Measurements from ENCODE around the gene MRPL40.
A peak's percentile ranks its signal among the peaks of the same experiment; 100 is the strongest.

MRPL40 gene

GRCh38 chr22:19478045-19478900 lies 45.9 kb downstream of the MRPL40 start:
- POLR2A ChIA-PET, result interaction anchor here (1.7 to 3.4 kb wide), 2 partner anchors 31 to 299 kb away, joined by 3 to 20 read pairs; partner anchors contain the start of genes C22orf39 and SLC25A1
- H3K27ac ChIP-seq (ENCODE audit: extremely low read depth, low read depth, low read length), result peak overlapping the region; percentile 86
- H3K9me3 ChIP-seq (ENCODE audit: control insufficient read depth, insufficient read depth, low read depth, low read length), result no peaks in the 10 kb centered on the region

GRCh38 chr22:19478901-19479354 lies 46.6 kb downstream of the MRPL40 start, which contains the start of gene UFD1:
TSS of gene UFD1 (minus strand) at chr22:19479193. CDS start at chr22:19479085, 108 bp downstream.
- peak within 1 kb of the TSS; percentile 92 for H3K4me3 ChIP-seq (ENCODE audit: low read depth, low read length)
- peaks cover 9 to 47% of the 10 kb centered on the region in 2 experiments for H3K36me3 ChIP-seq (ENCODE audit: control insufficient read depth in 2 of 2, insufficient read depth in 1 of 2, low read length in 2 of 2)
- H3K27ac ChIP-seq (ENCODE audit: extremely low read depth, low read depth, low read length), result peak within 1 kb of the TSS; percentile 86
- ChIA-PET POLR2A (interaction anchor here (0.7 to 3.4 kb wide), 27 partner anchors 8 to 334 kb away, joined by 3 to 20 read pairs (median 4); partner anchors contain the start of genes C22orf39, CLTCL1, ESS2 and HIRA), CTCF (interaction anchor here (0.7 to 4.6 kb wide), 5 partner anchors 10 to 479 kb away, joined by 3 to 31 read pairs (median 5); partner anchors contain the start of gene ESS2)
- no peaks in the 10 kb centered on the region for H3K9me3 ChIP-seq (ENCODE audit: control insufficient read depth, insufficient read depth, low read depth, low read length)
- H3K4me1 ChIP-seq (ENCODE audit: control insufficient read depth, insufficient read depth, low read length), result no peaks in the 10 kb centered on the region
- no peak for TF ChIP-seq YY1 (tag by site-specific recombination; IDR thresholded peaks at IDR 0.05)
- TF ChIP-seq ZBTB21 (tag by site-specific recombination; IDR thresholded peaks at IDR 0.05), result no peak
- TF ChIP-seq ZNF791 (tag by site-specific recombination; IDR thresholded peaks at IDR 0.05), result no peak
- TF ChIP-seq ZFP3 (tag by site-specific recombination; IDR thresholded peaks at IDR 0.05; ENCODE audit: low read depth), result no peak
- TF ChIP-seq ZNF248 (tag by site-specific recombination; IDR thresholded peaks at IDR 0.05), result no peak
- TF ChIP-seq, protein P1, sequence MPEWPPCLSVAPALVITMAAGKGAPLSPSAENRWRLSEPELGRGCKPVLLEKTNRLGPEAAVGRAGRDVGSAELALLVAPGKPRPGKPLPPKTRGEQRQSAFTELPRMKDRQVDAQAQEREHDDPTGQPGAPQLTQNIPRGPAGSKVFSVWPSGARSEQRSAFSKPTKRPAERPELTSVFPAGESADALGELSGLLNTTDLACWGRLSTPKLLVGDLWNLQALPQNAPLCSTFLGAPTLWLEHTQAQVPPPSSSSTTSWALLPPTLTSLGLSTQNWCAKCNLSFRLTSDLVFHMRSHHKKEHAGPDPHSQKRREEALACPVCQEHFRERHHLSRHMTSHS (tag by site-specific recombination; IDR thresholded peaks at IDR 0.05), result no peak
- TF ChIP-seq ZNF426 (tag by site-specific recombination; IDR thresholded peaks at IDR 0.05), result no peak
- no peak for TF ChIP-seq ZSCAN23 (tag by site-specific recombination; IDR thresholded peaks at IDR 0.05)
- no peak for TF ChIP-seq ZBTB10 (tag by site-specific recombination; IDR thresholded peaks at IDR 0.05)
- no peak for TF ChIP-seq GLIS2 (tag by site-specific recombination; IDR thresholded peaks at IDR 0.05)
- TF ChIP-seq ZNF140 (tag by site-specific recombination; IDR thresholded peaks at IDR 0.05), result no peak
- TF ChIP-seq ZNF24 (tag by site-specific recombination; IDR thresholded peaks at IDR 0.05), result no peak
- TF ChIP-seq, protein P2, sequence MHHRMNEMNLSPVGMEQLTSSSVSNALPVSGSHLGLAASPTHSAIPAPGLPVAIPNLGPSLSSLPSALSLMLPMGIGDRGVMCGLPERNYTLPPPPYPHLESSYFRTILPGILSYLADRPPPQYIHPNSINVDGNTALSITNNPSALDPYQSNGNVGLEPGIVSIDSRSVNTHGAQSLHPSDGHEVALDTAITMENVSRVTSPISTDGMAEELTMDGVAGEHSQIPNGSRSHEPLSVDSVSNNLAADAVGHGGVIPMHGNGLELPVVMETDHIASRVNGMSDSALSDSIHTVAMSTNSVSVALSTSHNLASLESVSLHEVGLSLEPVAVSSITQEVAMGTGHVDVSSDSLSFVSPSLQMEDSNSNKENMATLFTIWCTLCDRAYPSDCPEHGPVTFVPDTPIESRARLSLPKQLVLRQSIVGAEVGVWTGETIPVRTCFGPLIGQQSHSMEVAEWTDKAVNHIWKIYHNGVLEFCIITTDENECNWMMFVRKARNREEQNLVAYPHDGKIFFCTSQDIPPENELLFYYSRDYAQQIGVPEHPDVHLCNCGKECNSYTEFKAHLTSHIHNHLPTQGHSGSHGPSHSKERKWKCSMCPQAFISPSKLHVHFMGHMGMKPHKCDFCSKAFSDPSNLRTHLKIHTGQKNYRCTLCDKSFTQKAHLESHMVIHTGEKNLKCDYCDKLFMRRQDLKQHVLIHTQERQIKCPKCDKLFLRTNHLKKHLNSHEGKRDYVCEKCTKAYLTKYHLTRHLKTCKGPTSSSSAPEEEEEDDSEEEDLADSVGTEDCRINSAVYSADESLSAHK (tag by site-specific recombination; IDR thresholded peaks at IDR 0.05), result 0 out of 2 replicates have a peak, but pooled peaks have one; percentile 37
- no peak for TF ChIP-seq ZNF398 (tag by site-specific recombination; IDR thresholded peaks at IDR 0.05)
- peak; percentile 66; the same call in 1 of the 2 replicates for TF ChIP-seq ZNF610 (tag by site-specific recombination; IDR thresholded peaks at IDR 0.05; ENCODE audit: borderline replicate concordance)

More at GRCh38 chr22:19478045-19478900, 45.9 kb downstream of the MRPL40 start:
- H3K4me3 ChIP-seq (ENCODE audit: low read depth, low read length), result peak overlapping the region; percentile 77
- CTCF ChIA-PET, result interaction anchor here (0.6 to 4.6 kb wide), 12 partner anchors 10 to 716 kb away, joined by 3 to 31 read pairs (median 3); partner anchors contain the start of genes C22orf39 and ESS2
- H3K36me3 ChIP-seq (ENCODE audit: control insufficient read depth in 2 of 2, insufficient read depth in 1 of 2, low read length in 2 of 2), result peaks cover 2 to 47% of the 10 kb centered on the region in 2 experiments
- TF ChIP-seq ZNF174 (tag by site-specific recombination; IDR thresholded peaks at IDR 0.05) (no peak), SCRT1 (tag by site-specific recombination; IDR thresholded peaks at IDR 0.05; ENCODE audit: borderline replicate concordance) (peak; percentile 90), ZNF335 (tag by site-specific recombination; conservative IDR thresholded peaks at IDR 0.05) (peak; percentile 57), ZNF473 (tag by site-specific recombination; IDR thresholded peaks at IDR 0.05) (no peak), SCRT2 (tag by site-specific recombination; IDR thresholded peaks at IDR 0.05) (peak; percentile 99), ZNF394 (tag by site-specific recombination; IDR thresholded peaks at IDR 0.05; ENCODE audit: borderline replicate concordance) (no peak), ZEB2 (tag by site-specific recombination; IDR thresholded peaks at IDR 0.05) (no peak)
- TF ChIP-seq, protein P3, sequence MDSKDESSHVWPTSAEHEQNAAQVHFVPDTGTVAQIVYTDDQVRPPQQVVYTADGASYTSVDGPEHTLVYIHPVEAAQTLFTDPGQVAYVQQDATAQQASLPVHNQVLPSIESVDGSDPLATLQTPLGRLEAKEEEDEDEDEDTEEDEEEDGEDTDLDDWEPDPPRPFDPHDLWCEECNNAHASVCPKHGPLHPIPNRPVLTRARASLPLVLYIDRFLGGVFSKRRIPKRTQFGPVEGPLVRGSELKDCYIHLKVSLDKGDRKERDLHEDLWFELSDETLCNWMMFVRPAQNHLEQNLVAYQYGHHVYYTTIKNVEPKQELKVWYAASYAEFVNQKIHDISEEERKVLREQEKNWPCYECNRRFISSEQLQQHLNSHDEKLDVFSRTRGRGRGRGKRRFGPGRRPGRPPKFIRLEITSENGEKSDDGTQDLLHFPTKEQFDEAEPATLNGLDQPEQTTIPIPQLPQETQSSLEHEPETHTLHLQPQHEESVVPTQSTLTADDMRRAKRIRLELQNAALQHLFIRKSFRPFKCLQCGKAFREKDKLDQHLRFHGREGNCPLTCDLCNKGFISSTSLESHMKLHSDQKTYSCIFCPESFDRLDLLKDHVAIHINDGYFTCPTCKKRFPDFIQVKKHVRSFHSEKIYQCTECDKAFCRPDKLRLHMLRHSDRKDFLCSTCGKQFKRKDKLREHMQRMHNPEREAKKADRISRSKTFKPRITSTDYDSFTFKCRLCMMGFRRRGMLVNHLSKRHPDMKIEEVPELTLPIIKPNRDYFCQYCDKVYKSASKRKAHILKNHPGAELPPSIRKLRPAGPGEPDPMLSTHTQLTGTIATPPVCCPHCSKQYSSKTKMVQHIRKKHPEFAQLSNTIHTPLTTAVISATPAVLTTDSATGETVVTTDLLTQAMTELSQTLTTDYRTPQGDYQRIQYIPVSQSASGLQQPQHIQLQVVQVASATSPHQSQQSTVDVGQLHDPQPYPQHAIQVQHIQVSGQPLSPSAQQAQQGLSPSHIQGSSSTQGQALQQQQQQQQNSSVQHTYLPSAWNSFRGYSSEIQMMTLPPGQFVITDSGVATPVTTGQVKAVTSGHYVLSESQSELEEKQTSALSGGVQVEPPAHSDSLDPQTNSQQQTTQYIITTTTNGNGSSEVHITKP (tag by site-specific recombination; IDR thresholded peaks at IDR 0.05), result no peak
- H3K4me1 ChIP-seq (ENCODE audit: control insufficient read depth, insufficient read depth, low read length), result no peaks in the 10 kb centered on the region
